ENCODE data around the gene KLHL33.
A peak's percentile ranks its signal among the peaks of the same experiment; 100 is the strongest.

DNA sequence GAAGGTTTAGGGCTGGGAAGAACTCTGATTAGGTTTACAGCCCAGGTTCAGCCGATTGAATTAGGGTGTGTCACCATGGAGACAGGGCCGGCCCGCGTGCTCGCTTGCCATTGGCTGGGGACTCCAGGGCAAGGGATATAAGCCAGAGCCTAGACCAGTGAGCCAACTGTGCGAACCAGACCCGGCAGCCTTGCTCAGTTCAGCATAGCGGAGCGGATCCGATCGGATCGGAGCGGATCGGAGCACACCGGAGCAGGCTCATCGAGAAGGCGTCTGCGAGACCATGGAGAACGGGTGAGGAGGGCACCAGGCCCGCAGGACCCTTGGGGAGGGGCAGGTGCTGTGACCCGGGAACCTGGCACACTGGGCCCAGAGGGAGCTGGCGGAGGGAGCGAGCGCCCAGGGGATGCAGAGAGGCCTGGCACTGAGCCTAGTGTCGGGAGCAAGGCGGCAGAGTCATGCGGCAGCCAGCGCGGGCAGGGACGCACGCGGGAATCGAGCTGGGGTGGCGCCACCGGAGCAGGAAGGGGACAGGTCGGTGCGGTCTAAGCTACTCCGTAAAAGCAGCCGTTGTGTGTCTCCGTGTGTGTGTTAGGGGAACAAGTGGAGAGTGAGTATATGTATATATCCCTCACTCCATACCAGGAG is 33.4 kb upstream of the KLHL33 start, which contains the start of gene PNP:
- TF ChIP-seq, protein P1, sequence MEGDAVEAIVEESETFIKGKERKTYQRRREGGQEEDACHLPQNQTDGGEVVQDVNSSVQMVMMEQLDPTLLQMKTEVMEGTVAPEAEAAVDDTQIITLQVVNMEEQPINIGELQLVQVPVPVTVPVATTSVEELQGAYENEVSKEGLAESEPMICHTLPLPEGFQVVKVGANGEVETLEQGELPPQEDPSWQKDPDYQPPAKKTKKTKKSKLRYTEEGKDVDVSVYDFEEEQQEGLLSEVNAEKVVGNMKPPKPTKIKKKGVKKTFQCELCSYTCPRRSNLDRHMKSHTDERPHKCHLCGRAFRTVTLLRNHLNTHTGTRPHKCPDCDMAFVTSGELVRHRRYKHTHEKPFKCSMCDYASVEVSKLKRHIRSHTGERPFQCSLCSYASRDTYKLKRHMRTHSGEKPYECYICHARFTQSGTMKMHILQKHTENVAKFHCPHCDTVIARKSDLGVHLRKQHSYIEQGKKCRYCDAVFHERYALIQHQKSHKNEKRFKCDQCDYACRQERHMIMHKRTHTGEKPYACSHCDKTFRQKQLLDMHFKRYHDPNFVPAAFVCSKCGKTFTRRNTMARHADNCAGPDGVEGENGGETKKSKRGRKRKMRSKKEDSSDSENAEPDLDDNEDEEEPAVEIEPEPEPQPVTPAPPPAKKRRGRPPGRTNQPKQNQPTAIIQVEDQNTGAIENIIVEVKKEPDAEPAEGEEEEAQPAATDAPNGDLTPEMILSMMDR (IDR thresholded peaks at IDR 0.05; ENCODE audit: poor library complexity, severe bottlenecking) = no peak
- TF ChIP-seq POLR2AphosphoS5 (IDR thresholded peaks at IDR 0.05) (peak; percentile 83), EP300 (conservative IDR thresholded peaks at IDR 0.05; ENCODE audit: poor library complexity, severe bottlenecking) (peak; percentile 6)

Data from neural cell (in vitro differentiated cells).